T47D (cell line): Measurements from ENCODE around the gene BCL2.

Source experiments
- DNase-seq, 2 experiments: peaks; one replicate each; pipeline versions ENCODE4 v3.0.0 to v3.0.0-alpha.2; 2011 to 2012; ENCODE audit warnings: low read depth in 1 of 2, low spot score in 1 of 2
- JUND ChIP-seq: IDR thresholded peaks from 2 replicates; pipeline ENCODE4 v1.6.1; 2012; ENCODE audit warnings: low read depth
- in situ Hi-C: cut with HindIII; loops from 2 replicates; pipeline ENCODE4 v1.10.0; 2016; ENCODE audit warnings: low sequenced_read_pairs, low pct_unique_long_range_greater_than_20kb

The BCL2 gene

GRCh38 chr18:63169853-63170252 lies 149.7 kb downstream of the BCL2 start:
- in situ Hi-C loops = no loop called here
- no peak for TF ChIP-seq JUND
- DNase-seq = no peak

- in situ Hi-C loops = no loop called here
- DNase-seq = no peak
- TF ChIP-seq JUND = no peak
These were observed 151.3 kb downstream of the BCL2 start for GRCh38 chr18:63168287-63168686.

GRCh38 chr18:63166142-63166541 lies 153.4 kb downstream of the BCL2 start:
- no peak for DNase-seq
- TF ChIP-seq JUND = no peak
- in situ Hi-C loops = no loop called here

- no peak for DNase-seq
- in situ Hi-C loops = no loop called here
- TF ChIP-seq JUND = no peak
These were observed 155.2 kb downstream of the BCL2 start for GRCh38 chr18:63164396-63164795.

GRCh38 chr18:63162271-63163014 lies 157.1 kb downstream of the BCL2 start:
- TF ChIP-seq JUND = no peak
- in situ Hi-C loops = no loop called here
- DNase-seq = no peak

- no peak for TF ChIP-seq JUND
- DNase-seq = no peak
- in situ Hi-C loops = no loop called here
These were observed 157.8 kb downstream of the BCL2 start for GRCh38 chr18:63161761-63162195.

GRCh38 chr18:63161032-63161760 lies 158.4 kb downstream of the BCL2 start:
- no peak for DNase-seq
- TF ChIP-seq JUND = no peak
- in situ Hi-C loops = no loop called here

- DNase-seq = no peak
- in situ Hi-C loops = no loop called here
- TF ChIP-seq JUND = no peak
These were observed 159.2 kb downstream of the BCL2 start for GRCh38 chr18:63160172-63160995.

- no peak for TF ChIP-seq JUND
- no peak for DNase-seq
- in situ Hi-C loops = no loop called here
These were observed 160.0 kb downstream of the BCL2 start for GRCh38 chr18:63159590-63159989.

- in situ Hi-C loops = no loop called here
- no peak for TF ChIP-seq JUND
- no peak for DNase-seq
These were observed 160.8 kb downstream of the BCL2 start for GRCh38 chr18:63158676-63159291.

GRCh38 chr18:63158012-63158631 lies 161.4 kb downstream of the BCL2 start:
- in situ Hi-C loops = no loop called here
- no peak for DNase-seq

GRCh38 chr18:63157293-63158011 lies 162.1 kb downstream of the BCL2 start:
- TF ChIP-seq JUND = no peak
- DNase-seq = no peak
- in situ Hi-C loops = no loop called here

More at GRCh38 chr18:63158012-63158631, 161.4 kb downstream of the BCL2 start:
- no peak for TF ChIP-seq JUND
